ENCODE results near the gene PTCD1. TPM values are rescaled to one million over a fixed set of nuclear protein-coding genes. Genes with fewer than 3 reads are reported as not detected.
A peak's percentile ranks its signal among the peaks of the same experiment; 100 is the strongest.

Gene PTCD1
- total and polyA plus RNA-seq, 5 donors, result 3.0 to 4.4 (median 3.2) TPM

DNA sequence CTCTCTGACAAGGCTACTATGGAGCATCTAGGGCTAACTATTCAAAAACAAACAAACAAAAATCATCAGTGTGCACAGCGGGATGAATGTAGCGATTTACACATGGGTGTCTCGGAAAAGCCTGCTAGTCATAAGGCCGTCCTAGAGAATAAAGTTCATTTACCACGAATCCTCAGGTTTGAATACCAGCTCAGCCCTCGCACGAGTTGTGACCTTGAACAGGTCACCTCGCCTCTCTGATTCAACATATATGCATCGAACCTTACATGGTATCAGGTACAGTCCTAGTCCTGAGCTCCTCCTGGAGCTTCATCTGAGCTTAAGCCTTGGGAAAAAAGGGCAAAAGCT lies 26.8 kb upstream of the PTCD1 start:
- DNase-seq, result no peak
- ATAC-seq, result peak in 1 of 2 donors; percentile 6
- Histone ChIP-seq H3K27ac (ENCODE audit: low read length) (peak overlapping the region; percentile 92), H3K4me3 (ENCODE audit: low read length) (peak overlapping the region; percentile 76), H3K27me3 (ENCODE audit: control insufficient read depth, insufficient read depth) (no peaks in the 10 kb centered on the region), H3K9me3 (ENCODE audit: control insufficient read depth, low read length) (no peaks in the 10 kb centered on the region), H3K4me1 (ENCODE audit: control insufficient read depth, insufficient read depth, low read length) (peaks cover 2% of the 10 kb centered on the region)
- intact Hi-C loops (cut with DNase I), result no loop called here
- 6% methylated on average over 9 of the region's 9 CpGs for WGBS

DNA sequence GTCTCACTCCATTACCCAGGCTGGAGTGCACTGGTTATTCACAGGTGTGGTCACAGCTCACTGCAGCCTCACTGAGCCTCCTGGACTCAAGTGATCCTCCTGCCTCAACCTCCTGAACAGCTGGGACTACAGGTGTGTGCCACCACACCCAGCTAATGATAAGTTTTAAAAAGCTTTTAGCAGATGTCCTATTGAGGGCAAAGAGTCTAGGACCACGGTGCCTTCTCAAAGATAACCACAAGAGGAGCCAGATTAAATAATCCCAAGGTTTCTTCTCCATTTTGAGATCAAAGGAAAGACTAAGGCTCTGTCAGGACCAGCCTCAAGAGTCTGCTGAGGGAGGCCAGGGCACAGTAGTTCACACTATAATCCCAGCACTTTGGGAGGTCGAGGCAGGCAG lies 22.6 kb upstream of the PTCD1 start:
- intact Hi-C loops (cut with DNase I), result no loop called here
- Histone ChIP-seq H3K4me3 (ENCODE audit: low read length) (no peak overlapping the region), H3K9me3 (ENCODE audit: control insufficient read depth, low read length) (no peaks in the 10 kb centered on the region), H3K27ac (ENCODE audit: low read length) (no peak overlapping the region), H3K4me1 (ENCODE audit: control insufficient read depth, insufficient read depth, low read length) (peaks cover 2% of the 10 kb centered on the region), H3K27me3 (ENCODE audit: control insufficient read depth, insufficient read depth) (no peaks in the 10 kb centered on the region)
- DNase-seq (no peak), ATAC-seq (no peak)
- WGBS, result 89% methylated on average over 2 of the region's 2 CpGs

DNA sequence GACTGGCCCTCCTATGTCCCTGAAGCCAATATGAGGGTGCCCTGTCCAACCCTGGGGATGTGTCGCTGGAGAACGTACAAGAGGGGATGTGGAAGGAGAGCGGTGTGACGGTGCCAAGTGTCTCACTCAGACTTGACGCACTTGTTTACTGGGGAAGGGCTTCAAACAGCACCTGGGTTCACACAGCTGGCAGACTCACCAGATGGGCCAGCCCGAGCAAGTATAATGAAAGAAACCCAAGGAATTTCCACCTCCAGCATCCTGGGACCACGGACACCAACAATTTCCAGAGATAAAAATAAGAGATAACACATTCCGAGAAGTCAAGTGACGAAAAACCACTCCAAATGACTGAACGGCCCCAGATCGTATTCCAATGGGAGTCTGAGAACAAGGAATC lies 22.1 kb upstream of the PTCD1 start:
- Histone ChIP-seq H3K4me1 (ENCODE audit: control insufficient read depth, insufficient read depth, low read length) (peaks cover 2% of the 10 kb centered on the region), H3K9me3 (ENCODE audit: control insufficient read depth, low read length) (no peaks in the 10 kb centered on the region), H3K4me3 (ENCODE audit: low read length) (no peak overlapping the region), H3K27ac (ENCODE audit: low read length) (peak overlapping the region; percentile 25), H3K27me3 (ENCODE audit: control insufficient read depth, insufficient read depth) (no peaks in the 10 kb centered on the region)
- ATAC-seq, result peak in 1 of 2 donors; percentile 7
- intact Hi-C loops (cut with DNase I), result no loop called here
- WGBS, result 63% methylated on average over 11 of the region's 11 CpGs
- no peak for DNase-seq

DNA sequence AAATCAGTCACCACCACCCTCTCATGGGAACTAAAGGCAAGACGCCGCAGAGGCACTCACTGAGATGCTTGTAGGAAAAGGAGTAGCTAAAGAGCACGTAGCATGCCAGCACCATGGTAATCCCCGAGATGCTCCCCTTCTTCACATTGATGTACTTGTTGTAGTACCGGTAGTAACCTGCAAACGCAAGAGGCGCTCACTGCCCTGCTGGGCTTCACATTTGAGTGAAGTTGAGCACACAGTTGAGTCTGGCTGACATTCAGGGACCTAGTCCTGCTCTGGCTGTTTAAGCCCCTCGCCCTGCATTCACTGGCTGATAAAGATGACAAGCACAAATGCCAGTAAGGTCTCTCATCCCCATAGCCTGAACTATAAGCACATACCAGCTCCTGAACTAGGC lies 20.5 kb upstream of the PTCD1 start:
- Histone ChIP-seq H3K4me3 (ENCODE audit: low read length) (no peak overlapping the region), H3K27me3 (ENCODE audit: control insufficient read depth, insufficient read depth) (no peaks in the 10 kb centered on the region), H3K27ac (ENCODE audit: low read length) (no peak overlapping the region), H3K9me3 (ENCODE audit: control insufficient read depth, low read length) (no peaks in the 10 kb centered on the region), H3K4me1 (ENCODE audit: control insufficient read depth, insufficient read depth, low read length) (no peaks in the 10 kb centered on the region)
- intact Hi-C loops (cut with DNase I), result no loop called here
- 91% methylated on average over 8 of the region's 8 CpGs for whole genome bisulfite sequencing
- no peak for ATAC-seq
- DNase-seq, result no peak

DNA sequence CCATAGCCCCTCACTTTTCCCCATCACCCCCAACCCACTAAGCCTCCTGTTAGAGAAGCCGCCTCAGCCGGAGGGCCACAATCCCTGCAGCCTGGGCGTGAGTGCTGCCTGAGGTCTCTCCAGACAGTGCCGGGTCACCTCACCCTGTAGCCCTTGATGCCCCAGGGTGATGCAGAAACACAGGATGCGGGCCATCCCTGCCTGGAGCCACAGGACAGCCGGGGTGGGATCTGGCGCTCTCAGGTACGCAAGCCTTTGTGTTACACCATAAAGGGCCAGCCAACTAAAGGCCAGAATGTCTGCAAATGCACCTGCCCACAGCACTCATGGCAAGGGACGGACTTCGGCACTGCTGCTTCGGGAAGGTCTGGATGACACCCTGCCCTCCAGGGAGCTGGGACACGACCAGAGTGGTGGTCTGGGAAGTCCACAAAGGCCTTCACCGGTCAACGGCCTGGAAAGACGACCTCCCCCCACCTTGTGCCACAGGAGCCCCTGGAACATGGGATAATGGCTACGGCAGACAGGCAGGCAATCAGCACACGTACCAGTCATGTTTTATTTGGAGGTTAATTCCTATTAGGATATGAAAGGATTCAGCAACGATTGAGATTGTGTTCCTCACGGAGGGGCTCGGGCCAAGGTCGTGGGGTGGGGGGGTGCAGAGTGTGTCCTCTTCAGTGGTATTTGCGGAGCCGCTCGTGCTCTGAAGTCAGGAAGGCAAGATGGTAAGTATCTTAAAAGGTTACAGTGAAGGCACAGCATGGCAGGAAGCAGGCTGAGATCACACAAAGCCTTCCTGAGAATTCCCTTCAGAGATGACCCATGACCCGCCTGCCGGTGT lies 19.3 kb upstream of the PTCD1 start:
- H3K27me3 ChIP-seq (ENCODE audit: control insufficient read depth, insufficient read depth), result no peaks in the 10 kb centered on the region
- no peaks in the 10 kb centered on the region for H3K9me3 ChIP-seq (ENCODE audit: control insufficient read depth, low read length)
- H3K4me1 ChIP-seq (ENCODE audit: control insufficient read depth, insufficient read depth, low read length), result no peaks in the 10 kb centered on the region
- WGBS, result 74% methylated on average over 26 of the region's 26 CpGs
- H3K27ac ChIP-seq (ENCODE audit: low read length), result no peak overlapping the region
- no peak overlapping the region for H3K4me3 ChIP-seq (ENCODE audit: low read length)
- intact Hi-C loops (cut with DNase I), result no loop called here
- DNase-seq (peak in 1 of 3 donors; percentile 36), ATAC-seq (peak in 1 of 2 donors; percentile 7)

DNA sequence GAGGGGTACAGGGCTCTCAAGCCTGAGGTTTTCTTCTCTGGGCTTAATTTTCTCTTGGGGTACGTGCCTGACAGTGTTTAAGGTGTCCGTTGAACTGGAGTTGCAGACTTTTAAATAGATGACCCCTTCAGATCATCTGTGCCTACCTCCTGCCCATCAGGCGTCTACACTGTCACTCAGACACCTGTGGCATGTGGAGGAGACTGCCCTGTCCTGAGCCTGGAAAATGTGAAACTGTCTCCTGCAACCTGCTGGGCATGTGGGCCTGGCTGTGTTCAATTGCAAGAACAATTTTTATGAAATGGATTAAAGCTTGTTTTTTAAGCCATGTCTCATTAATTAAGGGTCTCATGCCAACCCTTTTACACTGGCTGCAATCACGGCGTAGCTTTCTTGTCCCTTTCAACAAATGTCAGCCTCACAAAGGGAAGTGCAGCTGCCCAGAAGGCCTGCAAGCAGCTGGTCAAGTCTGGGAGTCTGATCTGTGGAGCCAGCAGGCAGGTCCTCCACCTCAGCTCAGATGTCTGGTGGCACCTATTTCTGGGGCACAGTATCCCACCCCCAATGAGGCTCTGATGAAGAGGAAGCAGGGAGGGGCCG lies 18.6 kb upstream of the PTCD1 start:
- H3K9me3 ChIP-seq (ENCODE audit: control insufficient read depth, low read length), result no peaks in the 10 kb centered on the region
- H3K27me3 ChIP-seq (ENCODE audit: control insufficient read depth, insufficient read depth), result no peaks in the 10 kb centered on the region
- ATAC-seq (no peak), DNase-seq (no peak)
- H3K27ac ChIP-seq (ENCODE audit: low read length), result no peak overlapping the region
- intact Hi-C loops (cut with DNase I), result no loop called here
- no peak overlapping the region for H3K4me3 ChIP-seq (ENCODE audit: low read length)
- no peaks in the 10 kb centered on the region for H3K4me1 ChIP-seq (ENCODE audit: control insufficient read depth, insufficient read depth, low read length)
- 76% methylated on average over 6 of the region's 6 CpGs for WGBS

DNA sequence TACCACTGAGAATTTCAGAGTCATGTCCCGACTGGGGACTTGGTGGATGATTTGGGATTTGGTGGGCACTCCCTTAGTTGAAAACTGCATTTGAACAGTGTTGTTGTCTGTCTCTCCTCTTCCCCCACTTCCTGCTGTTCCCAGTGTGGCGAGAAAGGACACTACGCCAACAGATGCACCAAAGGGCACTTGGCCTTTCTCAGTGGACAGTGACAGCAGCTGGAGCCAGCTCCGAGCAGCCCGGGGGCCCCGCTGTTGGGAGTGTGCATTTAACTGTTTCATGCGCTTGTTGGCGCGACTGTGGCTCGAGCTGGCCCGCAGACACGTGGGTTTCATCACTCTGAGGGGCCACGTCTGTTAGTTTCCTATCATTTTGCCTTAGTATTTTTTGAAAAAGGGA lies 17.7 kb upstream of the PTCD1 start:
- no peak overlapping the region for H3K27ac ChIP-seq (ENCODE audit: low read length)
- DNase-seq (peak in 1 of 3 donors; percentile 54), ATAC-seq (no peak)
- intact Hi-C loops (cut with DNase I), result no loop called here
- H3K9me3 ChIP-seq (ENCODE audit: control insufficient read depth, low read length), result no peaks in the 10 kb centered on the region
- 60% methylated on average over 13 of the region's 13 CpGs for WGBS
- H3K4me1 ChIP-seq (ENCODE audit: control insufficient read depth, insufficient read depth, low read length), result no peaks in the 10 kb centered on the region
- H3K27me3 ChIP-seq (ENCODE audit: control insufficient read depth, insufficient read depth), result no peaks in the 10 kb centered on the region
- no peak overlapping the region for H3K4me3 ChIP-seq (ENCODE audit: low read length)

DNA sequence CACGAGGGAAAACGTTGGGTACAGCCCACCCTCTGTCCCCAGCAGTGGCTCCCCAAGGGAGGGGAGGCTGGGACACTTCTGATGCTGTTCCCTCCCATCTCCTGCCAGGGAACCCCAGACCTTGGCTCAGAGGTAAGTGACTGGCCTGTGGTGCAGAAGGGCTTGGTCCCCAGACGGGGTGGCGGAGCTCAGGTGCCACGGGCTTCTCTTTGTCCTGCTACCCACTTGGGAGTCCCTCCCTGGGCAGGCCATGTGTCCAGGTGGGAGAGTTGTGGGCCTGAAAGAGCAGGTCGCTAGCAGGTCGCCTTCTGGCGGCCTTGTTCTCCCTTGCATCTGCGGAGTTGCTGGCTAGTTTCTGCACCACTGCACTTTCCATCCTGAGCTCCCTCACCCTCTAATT lies 17.3 kb upstream of the PTCD1 start:
- DNase-seq (peak in 1 of 3 donors; percentile 24), ATAC-seq (no peak)
- Histone ChIP-seq H3K9me3 (ENCODE audit: control insufficient read depth, low read length) (no peaks in the 10 kb centered on the region), H3K4me1 (ENCODE audit: control insufficient read depth, insufficient read depth, low read length) (no peaks in the 10 kb centered on the region), H3K27me3 (ENCODE audit: control insufficient read depth, insufficient read depth) (no peaks in the 10 kb centered on the region), H3K27ac (ENCODE audit: low read length) (no peak overlapping the region), H3K4me3 (ENCODE audit: low read length) (no peak overlapping the region)
- 78% methylated on average over 9 of the region's 9 CpGs for WGBS
- intact Hi-C loops (cut with DNase I), result no loop called here

DNA sequence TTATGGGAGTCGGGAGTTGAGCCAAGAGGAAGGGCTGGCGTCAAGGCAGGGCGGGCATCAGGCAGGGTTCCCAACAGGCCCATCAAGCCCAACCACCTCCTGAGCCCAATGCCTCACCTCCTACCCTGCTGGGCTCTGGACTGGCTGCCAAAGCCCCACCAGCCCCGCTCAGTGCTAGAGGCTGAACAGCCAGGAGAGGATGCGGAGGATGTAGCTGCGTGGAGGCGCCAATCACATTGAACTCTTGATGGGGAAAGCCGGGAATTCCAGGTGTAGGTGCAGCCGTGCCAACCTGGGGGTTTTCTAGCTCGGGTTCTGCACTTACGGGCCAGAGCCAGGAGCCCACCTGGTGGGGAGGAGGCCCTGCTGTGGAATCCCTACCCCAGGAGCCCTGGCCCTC lies 14.5 kb upstream of the PTCD1 start:
- ATAC-seq (peak; percentile 10 to 39), DNase-seq (peak in 2 of 3 donors; percentile 43 to 47)
- 83% methylated on average over 11 of the region's 11 CpGs for WGBS
- intact Hi-C loops (cut with DNase I), result no loop called here
- H3K27me3 ChIP-seq (ENCODE audit: control insufficient read depth, insufficient read depth), result no peaks in the 10 kb centered on the region
- no peaks in the 10 kb centered on the region for H3K4me1 ChIP-seq (ENCODE audit: control insufficient read depth, insufficient read depth, low read length)
- H3K4me3 ChIP-seq (ENCODE audit: low read length), result no peak overlapping the region
- H3K27ac ChIP-seq (ENCODE audit: low read length), result no peak overlapping the region
- H3K9me3 ChIP-seq (ENCODE audit: control insufficient read depth, low read length), result no peaks in the 10 kb centered on the region

DNA sequence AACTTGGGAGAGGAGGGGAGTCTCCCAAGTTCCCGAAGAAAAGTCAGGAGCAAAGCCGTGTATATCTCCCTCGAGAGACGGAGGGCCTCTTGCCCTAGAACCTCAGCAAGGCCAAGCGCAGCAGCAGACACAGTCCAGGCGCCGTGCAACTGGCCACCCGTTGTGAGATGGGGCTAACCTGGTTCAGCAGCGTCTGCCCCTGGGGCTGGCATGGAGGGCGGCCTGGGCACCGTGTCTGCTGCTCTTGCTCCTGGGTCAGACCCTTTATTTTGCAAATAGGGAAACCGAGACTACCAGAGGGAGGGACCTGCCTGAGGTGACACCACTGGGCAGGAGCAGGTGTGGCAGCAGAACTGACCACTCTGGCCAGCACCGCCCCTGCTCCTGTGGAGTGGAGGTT lies 13.9 kb upstream of the PTCD1 start:
- intact Hi-C loops (cut with DNase I), result no loop called here
- no peaks in the 10 kb centered on the region for H3K9me3 ChIP-seq (ENCODE audit: control insufficient read depth, low read length)
- no peaks in the 10 kb centered on the region for H3K4me1 ChIP-seq (ENCODE audit: control insufficient read depth, insufficient read depth, low read length)
- WGBS, result 87% methylated on average over 13 of the region's 13 CpGs
- no peak overlapping the region for H3K27ac ChIP-seq (ENCODE audit: low read length)
- DNase-seq (peak in 1 of 3 donors; percentile 37), ATAC-seq (peak in 1 of 2 donors; percentile 2)
- no peak overlapping the region for H3K4me3 ChIP-seq (ENCODE audit: low read length)
- no peaks in the 10 kb centered on the region for H3K27me3 ChIP-seq (ENCODE audit: control insufficient read depth, insufficient read depth)

DNA sequence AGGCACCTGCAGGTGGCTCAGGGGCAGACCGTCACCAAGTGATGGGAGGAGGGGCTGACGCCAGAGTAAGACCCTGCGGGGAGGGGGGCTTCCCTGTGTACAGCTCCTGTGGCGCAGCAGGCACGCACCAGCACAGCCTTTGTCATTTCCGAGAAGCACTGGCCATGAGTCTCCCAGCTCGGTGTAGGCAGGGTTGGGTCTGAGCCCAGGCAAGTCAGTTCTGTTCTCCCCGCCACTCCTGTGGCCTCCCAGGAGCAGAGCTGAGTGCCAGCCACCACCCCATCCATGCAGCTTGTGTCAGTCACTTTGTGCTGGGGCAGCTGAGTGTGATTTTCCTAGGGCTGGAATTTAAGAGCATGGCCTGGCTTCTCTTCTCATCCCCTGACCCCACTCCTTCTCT lies 13.3 kb upstream of the PTCD1 start:
- intact Hi-C loops (cut with DNase I), result no loop called here
- Histone ChIP-seq H3K4me1 (ENCODE audit: control insufficient read depth, insufficient read depth, low read length) (no peaks in the 10 kb centered on the region), H3K27me3 (ENCODE audit: control insufficient read depth, insufficient read depth) (no peaks in the 10 kb centered on the region), H3K9me3 (ENCODE audit: control insufficient read depth, low read length) (no peaks in the 10 kb centered on the region), H3K4me3 (ENCODE audit: low read length) (no peak overlapping the region), H3K27ac (ENCODE audit: low read length) (no peak overlapping the region)
- 82% methylated on average over 8 of the region's 8 CpGs for WGBS
- DNase-seq, result no peak
- peak; percentile 7 to 22 for ATAC-seq

All from right cardiac atrium (tissue), 5 donors.